ENCODE data around the gene ZNF581. TPM values are rescaled to one million over a fixed set of nuclear protein-coding genes. Genes with fewer than 3 reads are reported as not detected.

Gene ZNF581
- total and polyA plus RNA-seq, 4 experiments from 2014 or later = 21.2 to 28.5 (median 23.0) TPM

GRCh38 chr19:55611300-55611982, 32.0 kb upstream of the ZNF581 start:
- ChIA-PET POLR2A (ENCODE audit: partially characterized antibody) (interaction anchor here (1.0 to 2.9 kb wide), 2 partner anchors 9 to 12 kb away, joined by 3 to 10 read pairs; partner anchors contain the start of gene ZNF784), CTCF (ENCODE audit: partially characterized antibody) (interaction anchor here (1.0 to 1.6 kb wide), 2 partner anchors 106 to 144 kb away, joined by 3 to 4 read pairs; no protein-coding TSS in a partner anchor)
- Mint-ChIP-seq H3K27me3 (no peaks in the 10 kb centered on the region), H3K27ac (peak overlapping the region in 6 of 7 donors; percentile 34 to 83 (median 56)), H3K9me3 (peaks cover 0 to 2% (median 0%) of the 10 kb centered on the region in 8 donors), H3K4me1 (peaks cover 26 to 54% (median 35%) of the 10 kb centered on the region in 4 donors), H3K4me3 (peak overlapping the region in 1 of 8 donors; percentile 48), H3K36me3 (peaks cover 12 to 53% of the 10 kb centered on the region in 2 donors)
- Histone ChIP-seq H3K27ac (ENCODE audit: low read depth, low read length) (no peak overlapping the region), H3K4me3 (ENCODE audit: low read length in 2 of 2) (no peak overlapping the region), H3K27me3 (ENCODE audit: insufficient read depth, low read length) (no peaks in the 10 kb centered on the region), H3K4me1 (ENCODE audit: insufficient read depth, low read length) (peaks cover 9% of the 10 kb centered on the region), H3K9me3 (ENCODE audit: control insufficient read depth in 1 of 2, low read length in 2 of 2) (no peaks in the 10 kb centered on the region), H3K36me3 (ENCODE audit: insufficient read depth, low read length) (peaks cover 5% of the 10 kb centered on the region)
- DNase-seq = peak in 1 of 5 donors; percentile 13
- intact Hi-C loops (cut with micrococcal nuclease) = no loop called here

- H3K36me3 Mint-ChIP-seq = peaks cover 16 to 49% of the 10 kb centered on the region in 2 donors
- no peak overlapping the region for H3K4me3 Mint-ChIP-seq
- Histone ChIP-seq H3K4me1 (ENCODE audit: insufficient read depth, low read length) (peaks cover 3% of the 10 kb centered on the region), H3K27me3 (ENCODE audit: insufficient read depth, low read length) (no peaks in the 10 kb centered on the region), H3K36me3 (ENCODE audit: insufficient read depth, low read length) (peaks cover 5% of the 10 kb centered on the region), H3K9me3 (ENCODE audit: control insufficient read depth in 1 of 2, low read length in 2 of 2) (no peaks in the 10 kb centered on the region), H3K27ac (ENCODE audit: low read depth, low read length) (no peak overlapping the region), H3K4me3 (ENCODE audit: low read length in 2 of 2) (no peak overlapping the region)
- peak overlapping the region in 4 of 7 donors; percentile 13 to 62 (median 24) for H3K27ac Mint-ChIP-seq
- no peaks in the 10 kb centered on the region for H3K27me3 Mint-ChIP-seq
- peaks cover 0 to 2% (median 0%) of the 10 kb centered on the region in 8 donors for H3K9me3 Mint-ChIP-seq
- DNase-seq = no peak
- ChIA-PET POLR2A (ENCODE audit: partially characterized antibody) (interaction anchor here (1.0 to 2.9 kb wide), 2 partner anchors 8 to 12 kb away, joined by 3 to 10 read pairs; partner anchors contain the start of gene ZNF784), CTCF (ENCODE audit: partially characterized antibody) (interaction anchor here (0.6 to 1.1 kb wide), 2 partner anchors 108 to 1134 kb away, joined by 3 read pairs; no protein-coding TSS in a partner anchor)
- H3K4me1 Mint-ChIP-seq = peaks cover 19 to 47% (median 29%) of the 10 kb centered on the region in 4 donors
- intact Hi-C loops (cut with micrococcal nuclease) = no loop called here
Observed at GRCh38 chr19:55611983-55612645, 31.3 kb upstream of the ZNF581 start.

DNA sequence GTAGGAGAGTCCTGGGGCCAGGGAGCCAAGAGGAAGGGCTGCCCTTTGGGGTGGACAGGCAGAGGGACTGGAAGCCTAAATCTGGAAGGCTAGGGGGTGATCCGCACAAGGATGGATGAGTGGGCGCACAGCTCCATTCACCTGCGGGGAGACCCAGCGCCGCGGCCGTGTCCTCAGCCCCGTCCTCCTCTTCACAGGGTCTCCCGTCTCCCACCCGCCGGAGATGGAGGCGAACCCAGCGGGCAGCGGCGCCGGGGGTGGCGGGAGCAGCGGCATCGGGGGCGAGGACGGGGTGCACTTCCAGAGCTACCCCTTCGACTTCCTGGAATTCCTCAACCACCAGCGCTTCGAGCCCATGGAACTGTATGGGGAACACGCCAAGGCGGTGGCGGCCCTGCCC, 30.1 kb upstream of the ZNF581 start:
- H3K27me3 ChIP-seq (ENCODE audit: insufficient read depth, low read length) = no peaks in the 10 kb centered on the region
- H3K27ac ChIP-seq (ENCODE audit: low read depth, low read length) = no peak overlapping the region
- DNase-seq = peak in 1 of 5 donors; percentile 22
- Mint-ChIP-seq H3K27ac (no peak overlapping the region), H3K4me3 (no peak overlapping the region), H3K27me3 (no peaks in the 10 kb centered on the region), H3K36me3 (peaks cover 16 to 49% of the 10 kb centered on the region in 2 donors), H3K9me3 (no peaks in the 10 kb centered on the region), H3K4me1 (peaks cover 12 to 36% (median 21%) of the 10 kb centered on the region in 4 donors)
- intact Hi-C loops (cut with micrococcal nuclease) = no loop called here
- H3K4me1 ChIP-seq (ENCODE audit: insufficient read depth, low read length) = no peaks in the 10 kb centered on the region
- H3K36me3 ChIP-seq (ENCODE audit: insufficient read depth, low read length) = peaks cover 11% of the 10 kb centered on the region
- POLR2A ChIA-PET (ENCODE audit: partially characterized antibody) = interaction anchor here (2.9 kb wide), 1 partner anchor 11 kb away, joined by 10 read pairs; the partner anchor contains the start of gene ZNF784
- no peak overlapping the region for H3K4me3 ChIP-seq (ENCODE audit: low read length in 2 of 2)
- CTCF ChIA-PET (ENCODE audit: partially characterized antibody) = no interaction called here
- no peaks in the 10 kb centered on the region for H3K9me3 ChIP-seq (ENCODE audit: control insufficient read depth in 1 of 2, low read length in 2 of 2)

- H3K27me3 ChIP-seq (ENCODE audit: insufficient read depth, low read length) = no peaks in the 10 kb centered on the region
- no peaks in the 10 kb centered on the region for H3K9me3 Mint-ChIP-seq
- no peaks in the 10 kb centered on the region for H3K4me1 ChIP-seq (ENCODE audit: insufficient read depth, low read length)
- peaks cover 9 to 30% (median 17%) of the 10 kb centered on the region in 4 donors for H3K4me1 Mint-ChIP-seq
- H3K27ac Mint-ChIP-seq = no peak overlapping the region
- no peak overlapping the region for H3K4me3 Mint-ChIP-seq
- H3K27ac ChIP-seq (ENCODE audit: low read depth, low read length) = no peak overlapping the region
- peaks cover 11% of the 10 kb centered on the region for H3K36me3 ChIP-seq (ENCODE audit: insufficient read depth, low read length)
- H3K27me3 Mint-ChIP-seq = no peaks in the 10 kb centered on the region
- H3K36me3 Mint-ChIP-seq = peaks cover 16 to 44% of the 10 kb centered on the region in 2 donors
- POLR2A ChIA-PET (ENCODE audit: partially characterized antibody) = no interaction called here
- intact Hi-C loops (cut with micrococcal nuclease) = no loop called here
- DNase-seq = peak in 1 of 5 donors; percentile 15
- H3K9me3 ChIP-seq (ENCODE audit: control insufficient read depth in 1 of 2, low read length in 2 of 2) = no peaks in the 10 kb centered on the region
- H3K4me3 ChIP-seq (ENCODE audit: low read length in 2 of 2) = no peak overlapping the region
- CTCF ChIA-PET (ENCODE audit: partially characterized antibody) = no interaction called here
Observed at GRCh38 chr19:55613930-55614710, 29.3 kb upstream of the ZNF581 start.

GRCh38 chr19:55614711-55615542, 28.5 kb upstream of the ZNF581 start:
- CTCF ChIA-PET (ENCODE audit: partially characterized antibody) = no interaction called here
- H3K27ac Mint-ChIP-seq = no peak overlapping the region
- Histone ChIP-seq H3K27me3 (ENCODE audit: insufficient read depth, low read length) (no peaks in the 10 kb centered on the region), H3K36me3 (ENCODE audit: insufficient read depth, low read length) (peaks cover 11% of the 10 kb centered on the region), H3K9me3 (ENCODE audit: control insufficient read depth in 1 of 2, low read length in 2 of 2) (no peaks in the 10 kb centered on the region), H3K4me1 (ENCODE audit: insufficient read depth, low read length) (no peaks in the 10 kb centered on the region), H3K4me3 (ENCODE audit: low read length in 2 of 2) (no peak overlapping the region), H3K27ac (ENCODE audit: low read depth, low read length) (no peak overlapping the region)
- H3K4me3 Mint-ChIP-seq = no peak overlapping the region
- no peaks in the 10 kb centered on the region for H3K9me3 Mint-ChIP-seq
- peaks cover 7 to 22% (median 16%) of the 10 kb centered on the region in 4 donors for H3K4me1 Mint-ChIP-seq
- DNase-seq = peak in 1 of 5 donors; percentile 7
- H3K36me3 Mint-ChIP-seq = peaks cover 13 to 36% of the 10 kb centered on the region in 2 donors
- intact Hi-C loops (cut with micrococcal nuclease) = no loop called here
- POLR2A ChIA-PET (ENCODE audit: partially characterized antibody) = interaction anchor here (0.7 kb wide), 1 partner anchor 9 kb away, joined by 3 read pairs; the partner anchor contains the start of gene ZNF784
- no peaks in the 10 kb centered on the region for H3K27me3 Mint-ChIP-seq

DNA sequence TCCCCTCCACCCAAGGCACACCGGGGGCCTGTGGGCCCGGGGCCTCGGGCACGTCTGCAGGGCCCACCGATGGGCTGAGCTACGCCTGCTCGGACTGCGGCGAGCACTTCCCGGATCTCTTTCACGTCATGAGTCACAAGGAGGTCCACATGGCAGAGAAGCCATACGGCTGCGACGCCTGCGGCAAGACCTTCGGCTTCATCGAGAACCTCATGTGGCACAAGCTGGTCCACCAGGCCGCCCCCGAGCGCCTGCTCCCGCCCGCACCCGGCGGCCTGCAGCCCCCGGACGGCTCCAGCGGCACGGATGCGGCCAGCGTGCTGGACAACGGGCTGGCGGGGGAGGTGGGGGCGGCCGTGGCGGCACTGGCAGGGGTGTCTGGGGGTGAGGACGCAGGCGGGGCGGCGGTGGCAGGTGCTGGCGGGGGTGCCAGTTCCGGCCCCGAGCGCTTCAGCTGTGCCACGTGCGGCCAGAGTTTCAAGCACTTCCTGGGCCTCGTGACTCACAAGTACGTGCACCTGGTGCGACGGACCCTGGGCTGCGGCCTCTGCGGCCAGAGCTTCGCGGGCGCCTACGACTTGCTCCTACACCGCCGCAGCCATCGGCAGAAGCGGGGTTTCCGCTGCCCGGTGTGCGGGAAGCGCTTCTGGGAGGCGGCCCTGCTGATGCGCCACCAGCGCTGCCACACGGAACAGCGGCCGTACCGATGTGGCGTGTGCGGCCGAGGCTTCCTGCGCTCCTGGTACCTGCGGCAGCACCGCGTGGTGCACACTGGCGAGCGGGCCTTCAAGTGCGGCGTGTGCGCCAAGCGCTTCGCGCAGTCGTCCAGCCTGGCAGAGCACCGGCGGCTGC, 27.7 kb upstream of the ZNF581 start:
- H3K36me3 Mint-ChIP-seq = peaks cover 12 to 33% of the 10 kb centered on the region in 2 donors
- Histone ChIP-seq H3K27me3 (ENCODE audit: insufficient read depth, low read length) (no peaks in the 10 kb centered on the region), H3K36me3 (ENCODE audit: insufficient read depth, low read length) (peaks cover 11% of the 10 kb centered on the region), H3K9me3 (ENCODE audit: control insufficient read depth in 1 of 2, low read length in 2 of 2) (no peaks in the 10 kb centered on the region), H3K4me1 (ENCODE audit: insufficient read depth, low read length) (peaks cover 5% of the 10 kb centered on the region), H3K4me3 (ENCODE audit: low read length in 2 of 2) (no peak overlapping the region), H3K27ac (ENCODE audit: low read depth, low read length) (no peak overlapping the region)
- intact Hi-C loops (cut with micrococcal nuclease) = no loop called here
- POLR2A ChIA-PET (ENCODE audit: partially characterized antibody) = interaction anchor here (0.7 to 1.4 kb wide), 2 partner anchors 9 to 34 kb away, joined by 3 read pairs; partner anchors contain the start of gene ZNF784
- H3K4me3 Mint-ChIP-seq = no peak overlapping the region
- no peaks in the 10 kb centered on the region for H3K27me3 Mint-ChIP-seq
- DNase-seq = peak in 1 of 5 donors; percentile 17
- H3K9me3 Mint-ChIP-seq = no peaks in the 10 kb centered on the region
- CTCF ChIA-PET (ENCODE audit: partially characterized antibody) = no interaction called here
- no peak overlapping the region for H3K27ac Mint-ChIP-seq
- peaks cover 9 to 26% (median 17%) of the 10 kb centered on the region in 4 donors for H3K4me1 Mint-ChIP-seq

All from CD4-positive, alpha-beta memory T cell (primary cell).